Left forelimb (tissue), 1 donor: ENCODE measurements around the gene PABPN1.
A peak's percentile ranks its signal among the peaks of the same experiment; 100 is the strongest.
"Not testable (repeated sequence)": the region's sequence is repeated elsewhere in the genome, so short reads cannot be mapped to it uniquely, and the experiment has no call there.

ENCODE experiments used
- DNase-seq: peaks from one replicate; pipeline ENCODE4 v3.0.0-alpha.2; 2018; ENCODE audit warnings: low spot score

The PABPN1 gene

DNA sequence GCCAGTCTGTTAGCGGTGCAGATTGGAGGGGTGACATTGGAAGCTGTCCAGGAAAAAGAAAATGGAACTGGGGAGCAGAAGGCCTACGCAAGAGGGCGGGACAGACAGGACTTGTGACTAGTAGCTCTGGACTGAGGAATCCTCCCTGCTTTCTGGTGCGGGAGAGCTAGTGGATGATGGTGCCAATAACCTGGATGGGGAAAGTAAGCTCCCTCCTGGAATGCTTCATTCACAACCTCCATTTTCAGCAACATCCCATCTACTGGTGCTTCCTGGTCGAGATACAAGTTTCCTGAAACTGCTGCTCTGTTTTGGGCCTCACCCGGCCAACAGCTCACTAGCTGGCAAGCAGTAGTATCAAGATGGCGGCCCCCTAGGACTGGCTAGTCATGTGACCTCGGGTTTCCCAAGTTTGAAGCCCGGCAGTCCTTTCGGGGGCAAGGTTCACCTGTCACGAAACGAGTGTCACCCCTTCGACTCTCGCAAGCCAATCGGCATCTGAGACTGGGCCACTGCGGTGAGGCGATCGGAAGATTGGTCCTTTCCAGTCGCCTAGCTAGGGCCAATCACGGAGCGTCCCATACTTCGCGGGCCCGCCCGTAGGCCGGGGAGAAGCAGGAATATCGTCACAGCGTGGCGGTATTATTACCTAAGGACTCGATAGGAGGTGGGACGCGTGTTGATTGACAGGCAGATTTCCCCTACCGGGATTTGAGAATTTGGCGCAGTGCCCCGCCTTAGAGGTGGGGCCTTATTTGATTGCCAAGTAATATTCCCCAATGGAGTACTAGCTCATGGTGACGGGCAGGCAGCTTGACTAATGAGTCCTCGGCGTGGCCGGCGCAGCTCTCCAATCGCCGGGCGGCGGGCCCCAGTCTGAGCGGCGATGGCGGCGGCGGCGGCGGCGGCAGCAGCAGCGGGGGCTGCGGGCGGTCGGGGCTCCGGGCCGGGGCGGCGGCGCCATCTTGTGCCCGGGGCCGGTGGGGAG, at the start of gene PABPN1:
TSS of gene PABPN1 (plus strand) at position 874 of the 988 bp plus-strand sequence. CDS start at position 887, 13 bp downstream.
- DNase-seq, result peak; percentile 99

- no peak for DNase-seq
Measured at GRCh38 chr14:23275412-23275811, 45.8 kb upstream of the PABPN1 start.

DNA sequence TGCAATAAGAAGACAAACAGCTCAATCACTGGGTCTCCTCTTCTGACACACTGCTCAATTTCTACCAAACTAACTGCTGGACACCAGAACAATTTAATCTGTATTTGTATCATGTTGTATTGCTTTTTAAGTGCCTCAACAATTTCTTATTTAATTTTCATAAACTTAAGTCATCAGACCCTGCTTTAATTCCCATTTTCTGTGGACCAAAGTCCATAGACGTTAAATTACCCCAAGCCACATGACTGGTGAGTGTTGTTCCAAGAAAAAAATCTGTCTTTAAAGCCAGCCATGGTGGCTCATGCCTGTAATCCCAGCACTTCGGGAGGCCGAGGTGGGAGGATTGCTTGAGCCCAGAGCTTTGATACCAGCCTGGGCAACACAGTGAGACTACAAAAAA, 44.1 kb upstream of the PABPN1 start:
- DNase-seq, result no peak

DNA sequence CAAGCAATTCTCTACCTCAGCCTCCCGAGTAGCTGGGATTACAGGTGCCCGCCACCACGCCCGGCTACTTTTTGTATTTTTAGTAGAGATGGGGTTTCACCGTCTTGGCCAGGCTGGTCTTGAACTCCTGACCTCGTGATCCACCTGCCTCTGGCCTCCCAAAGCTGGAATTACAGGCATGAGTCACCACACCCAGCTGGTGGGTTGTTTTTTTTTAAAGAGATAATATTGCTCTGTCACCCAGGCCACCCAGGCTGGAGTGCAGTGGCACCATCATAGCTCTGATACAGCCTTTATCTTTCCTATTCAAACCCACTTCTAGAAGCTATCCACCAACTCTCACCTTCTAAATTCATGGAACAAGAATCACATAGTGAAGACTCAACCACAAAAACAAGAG, 43.3 kb upstream of the PABPN1 start:
- not testable (repeated sequence) for DNase-seq

GRCh38 chr14:23281247-23281646, 40.0 kb upstream of the PABPN1 start:
- DNase-seq, result no peak

DNA sequence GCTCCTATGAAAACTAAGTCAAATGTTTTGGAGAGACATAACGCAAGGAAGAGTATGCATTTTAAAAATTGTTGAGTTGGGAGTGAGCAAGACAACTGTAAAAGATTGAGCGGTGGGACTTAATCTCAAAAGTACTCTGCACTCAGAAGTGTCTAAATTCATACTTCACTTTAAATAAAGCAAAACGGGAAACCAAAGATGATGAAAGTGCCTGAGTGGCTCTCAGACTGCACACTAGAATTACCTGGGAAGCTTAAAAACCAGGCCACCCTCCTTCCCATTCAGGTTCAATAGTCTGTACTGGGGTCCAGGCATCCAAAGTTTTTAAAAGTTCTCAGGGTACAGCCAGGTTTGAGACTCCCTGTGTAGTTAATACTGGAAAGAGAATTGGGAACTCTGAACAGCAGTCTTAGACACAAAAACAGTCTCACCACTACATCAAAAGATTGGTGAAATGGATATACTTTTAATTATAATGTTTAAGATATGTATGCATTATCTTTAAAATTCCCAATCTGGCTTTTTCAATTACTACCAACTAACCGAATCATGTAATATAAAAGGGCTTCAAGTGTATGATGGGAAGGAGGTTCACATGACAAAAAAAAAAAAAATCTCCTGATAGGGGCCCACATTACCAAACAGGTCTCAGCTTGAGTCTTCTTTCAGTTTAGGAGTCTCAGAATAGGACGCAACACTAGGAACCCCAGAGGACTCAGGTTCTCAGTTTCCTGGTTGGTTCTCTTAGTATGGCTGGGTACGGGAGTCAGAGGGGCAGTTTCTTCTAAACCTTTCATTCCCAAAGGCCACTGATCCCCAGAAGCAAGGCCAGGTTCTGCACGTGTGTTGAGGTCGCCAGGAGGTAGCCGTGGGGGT, 36.4 kb upstream of the PABPN1 start:
- no peak for DNase-seq

GRCh38 chr14:23285530-23286019, 35.7 kb upstream of the PABPN1 start:
- no peak for DNase-seq

DNA sequence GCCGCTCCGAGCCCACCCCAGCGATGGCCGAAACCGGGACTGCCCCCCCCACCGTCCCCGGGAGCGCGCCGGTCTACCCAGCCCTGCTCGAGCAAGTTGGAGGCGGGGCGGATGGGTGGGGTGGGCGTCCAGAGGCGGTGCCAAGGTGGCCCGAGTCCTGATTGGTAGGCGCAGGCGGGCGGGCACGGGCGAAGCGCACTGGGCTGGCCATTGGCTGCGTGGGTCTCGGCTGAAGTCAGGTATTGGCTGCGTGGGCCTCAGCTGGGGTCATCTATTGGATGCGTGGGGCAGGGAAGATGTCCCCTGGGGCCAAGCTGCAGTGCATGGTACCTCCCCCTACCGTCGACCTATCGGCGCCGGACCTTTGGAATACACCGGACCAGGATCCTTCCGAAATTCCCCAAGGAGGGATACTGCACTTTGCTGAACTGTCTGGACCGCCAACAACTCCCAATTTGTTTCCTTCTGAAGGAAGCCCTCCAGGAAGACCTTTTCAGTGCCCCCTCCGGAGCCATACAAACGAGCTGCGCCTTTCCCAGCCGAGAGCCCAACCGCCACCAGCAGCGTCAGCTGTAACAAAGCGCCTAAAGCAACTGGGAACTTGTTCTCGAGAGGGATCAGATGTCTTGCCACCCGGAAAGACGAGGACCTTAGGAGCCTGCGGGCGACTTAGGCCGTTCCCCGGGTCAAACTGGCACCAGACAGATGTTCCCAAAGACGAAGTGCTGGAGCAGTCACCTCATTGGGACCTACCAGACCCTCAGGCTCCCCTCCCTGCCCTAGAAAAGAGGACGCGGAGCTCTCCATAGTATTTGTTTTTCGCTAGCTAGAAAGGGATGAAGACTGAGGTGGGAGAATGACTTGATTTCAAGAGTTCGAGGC, 35.0 kb upstream of the PABPN1 start, which contains the start of gene HOMEZ:
TSS of gene HOMEZ (minus strand) at position 113 of the 882 bp plus-strand sequence. CDS start 180 bp downstream, outside the sequence.
- peak; percentile 99 for DNase-seq

DNA sequence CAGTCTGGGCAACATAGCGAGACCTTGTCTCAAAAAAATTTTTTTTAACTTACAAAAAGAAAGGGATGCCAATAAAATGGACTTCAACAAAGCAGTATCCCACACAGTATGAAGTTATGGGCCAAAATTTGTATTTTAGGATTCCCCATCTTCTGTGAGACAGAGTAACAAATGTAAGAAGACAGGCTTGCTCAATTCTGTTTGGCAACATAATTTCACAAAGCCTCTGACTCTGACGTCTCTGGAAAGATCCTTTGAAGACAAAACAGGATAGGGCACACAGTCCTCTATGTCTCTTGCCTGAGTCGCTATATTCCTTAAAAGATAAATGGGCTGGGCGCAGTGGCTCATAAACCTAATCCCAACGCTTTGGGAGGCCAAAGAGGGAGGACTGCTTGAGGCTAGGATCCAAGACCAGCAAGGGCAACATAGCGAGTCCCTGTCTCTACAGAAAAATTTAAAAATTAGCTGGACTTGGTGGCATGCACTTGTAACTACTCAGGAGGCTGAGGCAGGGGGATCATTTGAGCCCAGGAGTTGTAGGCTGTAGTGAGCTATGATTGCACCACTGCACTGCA, 34.3 kb upstream of the PABPN1 start:
- DNase-seq, result no peak

GRCh38 chr14:23294734-23295561, 26.3 kb upstream of the PABPN1 start:
- DNase-seq, result peak; percentile 57

DNA sequence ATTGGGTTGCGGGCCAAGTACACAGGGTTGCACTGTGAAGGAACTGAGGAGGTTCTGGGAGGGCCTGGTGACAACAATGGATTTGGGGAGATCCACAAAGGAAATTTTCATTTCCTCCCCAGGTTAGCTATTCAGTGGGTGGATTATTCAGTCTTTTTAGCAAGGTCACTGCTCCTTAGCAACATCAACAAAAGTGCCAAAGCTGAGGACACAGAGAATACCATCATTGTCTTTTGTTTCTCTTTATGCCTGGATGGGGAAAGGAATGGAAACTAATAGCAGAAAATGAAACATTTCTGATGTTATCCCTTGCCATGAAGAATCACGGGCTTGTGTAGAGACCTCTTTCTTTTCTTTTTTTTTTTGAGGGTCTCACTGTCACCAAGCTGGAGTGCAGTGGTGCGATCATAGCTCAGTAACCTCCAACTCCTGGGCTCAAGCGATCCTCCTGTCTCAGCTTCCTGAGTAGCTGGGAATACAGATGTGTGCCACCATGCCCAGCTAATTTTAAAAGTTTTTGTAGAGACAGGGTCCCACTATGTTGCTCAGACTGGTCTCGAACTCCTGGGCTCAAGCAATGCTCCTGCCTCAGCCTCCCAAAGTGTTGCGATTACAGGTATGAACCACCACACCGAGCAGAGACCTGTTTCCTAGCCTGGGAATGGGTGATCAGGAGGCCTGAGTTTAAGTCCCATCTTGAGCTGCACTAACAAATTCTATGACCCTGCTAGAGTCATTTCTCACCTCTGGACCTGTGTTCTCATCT, 25.1 kb upstream of the PABPN1 start:
- no peak for DNase-seq

GRCh38 chr14:23297096-23297495, 24.2 kb upstream of the PABPN1 start:
- no peak for DNase-seq

GRCh38 chr14:23297611-23298277, 23.5 kb upstream of the PABPN1 start:
- DNase-seq, result no peak

DNA sequence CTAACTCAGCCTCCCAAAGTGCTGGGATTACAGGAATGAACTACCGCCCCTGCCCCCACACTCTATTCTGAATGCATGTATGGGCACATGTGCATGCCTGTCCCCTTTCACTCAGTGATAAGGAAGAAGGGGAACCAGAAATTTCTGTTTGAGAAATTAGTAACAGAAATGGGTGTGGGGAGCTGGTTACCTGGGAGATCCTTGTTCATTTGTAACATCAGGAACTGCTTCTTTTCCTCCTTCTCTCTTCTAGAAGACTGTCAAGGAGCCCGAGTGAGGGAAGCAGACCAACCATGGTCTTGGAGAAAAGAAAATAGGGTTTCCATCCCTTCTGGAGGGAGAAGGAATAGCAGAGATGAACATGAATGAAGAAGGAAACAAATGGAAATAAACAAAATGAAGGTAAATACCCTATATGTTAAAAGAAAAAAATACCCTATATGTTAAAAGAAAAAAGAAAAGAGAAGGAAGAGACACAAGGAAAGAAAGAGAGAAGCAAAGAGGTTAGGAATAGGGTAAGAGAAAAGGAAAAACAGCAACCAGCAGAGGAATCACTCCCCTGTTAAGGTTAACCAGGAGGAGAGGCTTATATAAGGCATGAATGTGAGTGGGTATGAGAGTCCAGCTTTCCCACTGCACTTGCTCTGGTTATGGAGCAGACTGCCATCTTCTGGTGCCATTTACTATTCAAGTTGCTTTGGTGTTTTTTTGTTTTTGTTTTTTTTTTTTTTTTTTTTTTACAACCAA, 21.9 kb upstream of the PABPN1 start:
- no peak for DNase-seq

DNA sequence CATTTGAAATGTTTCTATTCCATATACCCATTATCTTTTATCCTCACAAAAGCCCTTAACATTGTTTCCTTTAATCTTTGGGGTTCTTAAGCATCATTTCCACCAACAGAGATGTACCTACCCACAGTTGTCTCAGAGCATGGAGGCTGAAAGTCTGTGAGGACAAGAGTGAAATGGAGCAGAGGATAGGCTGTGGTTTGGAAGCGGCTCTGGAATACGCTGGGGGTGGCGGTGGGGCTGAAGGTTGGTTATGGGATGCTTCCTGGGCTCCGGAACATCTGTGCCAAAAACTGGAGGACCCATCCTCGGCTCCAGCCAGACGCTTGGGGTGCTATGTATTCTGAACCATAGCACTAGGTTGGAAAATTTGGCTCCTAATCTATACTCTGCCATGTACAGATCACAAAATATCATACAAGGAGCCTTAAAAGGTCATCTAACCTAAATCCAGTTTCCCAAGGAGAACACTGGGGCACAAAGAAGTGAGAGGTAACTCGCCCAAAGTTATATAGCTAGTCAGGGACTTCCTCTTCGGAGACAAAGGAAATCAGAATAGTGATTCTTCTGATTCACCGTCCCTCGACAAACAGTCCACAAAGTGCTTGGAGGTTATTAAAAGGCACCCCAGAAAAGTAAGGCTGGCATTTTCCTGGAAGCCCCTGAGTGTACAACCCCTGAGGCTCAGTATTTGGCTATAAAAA, 21.1 kb upstream of the PABPN1 start:
- no peak for DNase-seq

- no peak for DNase-seq
Measured at GRCh38 chr14:23300687-23301223, 20.5 kb upstream of the PABPN1 start.
